ENCODE measurements around the gene BMPR1A. TPM values are rescaled to one million over a fixed set of nuclear protein-coding genes. Genes with fewer than 3 reads are reported as not detected.

Gene BMPR1A
- total and polyA plus RNA-seq, 10 of the 15 experiments (the other 5 are each of a cell fraction or from before 2014, with no cell fraction given): 2.3 to 22.7 (median 13.1) TPM

DNA sequence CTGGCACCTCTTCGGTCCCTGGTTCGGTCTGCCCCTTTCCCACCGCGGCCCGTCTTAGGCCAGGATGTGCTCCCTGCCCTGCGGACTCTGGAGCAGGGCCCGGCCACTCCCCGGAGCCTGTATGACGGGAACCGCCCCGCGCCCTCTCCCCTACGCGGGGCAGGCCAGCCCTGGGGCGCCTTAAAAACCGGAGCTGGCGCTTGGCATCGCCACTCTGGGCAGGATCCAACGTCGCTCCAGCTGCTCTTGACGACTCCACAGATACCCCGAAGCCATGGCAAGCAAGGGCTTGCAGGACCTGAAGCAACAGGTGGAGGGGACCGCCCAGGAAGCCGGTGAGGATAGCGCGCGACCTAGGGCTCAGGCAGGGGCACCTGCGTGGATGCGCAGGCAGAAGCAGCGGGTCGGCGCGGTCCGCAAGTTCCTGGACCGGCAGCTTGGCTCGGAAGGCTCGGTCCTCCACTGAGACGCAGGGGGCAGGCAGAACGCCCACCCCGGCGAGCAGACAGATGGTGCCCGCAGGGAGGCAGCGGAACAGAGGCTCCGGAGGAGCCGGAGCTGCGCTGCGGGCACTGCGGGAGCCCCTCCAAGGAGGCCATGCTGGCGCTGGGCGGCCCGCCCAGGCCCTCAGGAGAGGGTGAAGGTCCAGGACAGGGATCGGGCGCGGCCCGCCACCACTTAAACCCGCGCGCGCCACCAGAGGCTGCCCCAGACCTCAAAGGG is 212.0 kb downstream of the BMPR1A start, which contains the start of gene ADIRF:
TSS of gene ADIRF (plus strand) at position 212 of the 723 bp plus-strand sequence. CDS start at position 275, 63 bp downstream.
- Histone ChIP-seq H4K20me1 (ENCODE audit: control insufficient read depth, insufficient read depth) (no peaks in the 10 kb centered on the region), H3K4me1 (ENCODE audit: control insufficient read depth, insufficient read depth, low read length) (peaks cover 54% of the 10 kb centered on the region), H3K9me3 (replicated peaks; ENCODE audit: control insufficient read depth, insufficient read depth, low read length) (no peaks in the 10 kb centered on the region), H3K4me2 (ENCODE audit: control insufficient read depth, insufficient read depth) (peak within 1 kb of the TSS; percentile 88), H3K9ac (ENCODE audit: control insufficient read depth, insufficient read depth, low read length) (no peak within 1 kb of the TSS), H3K36me3 (ENCODE audit: control insufficient read depth in 2 of 2, insufficient read depth in 2 of 2, low read length in 1 of 2) (no peaks in the 10 kb centered on the region), H3K27ac (ENCODE audit: control insufficient read depth, insufficient read depth) (peak within 1 kb of the TSS; percentile 88; the same call in 1 of the 2 replicates), H2AFZ (ENCODE audit: control insufficient read depth, low read depth, low read length) (peak within 1 kb of the TSS; percentile 85; the same call in 1 of the 2 replicates), H3K79me2 (ENCODE audit: control insufficient read depth, insufficient read depth, low read length) (no peaks in the 10 kb centered on the region), H3K4me3 (no peak within 1 kb of the TSS), H3K27me3 (replicated peaks in 1 of 2; ENCODE audit: control insufficient read depth in 2 of 2, insufficient read depth in 2 of 2, low read length in 1 of 2) (peaks cover 0 to 2% of the 10 kb centered on the region in 2 experiments; a peak in 1 of 4 replicates)
- intact Hi-C loops (cut with micrococcal nuclease; ENCODE audit: unreplicated experiment) (loop anchor here (5.0 kb wide), 1 partner anchor 124 kb away; the partner anchor contains the start of gene GLUD1), in situ Hi-C loops (cut with MboI) (no loop called here)
- BruUV-seq (replicated peaks): no TSS peak
- FAIRE-seq (no peak), DNase-seq (ENCODE audit: low read depth, low spot score) (no peak), ATAC-seq (no peak)
- TF ChIP-seq NR2C1 (IDR thresholded peaks at IDR 0.05) (no peak), NR2C2 (IDR thresholded peaks at IDR 0.05; ENCODE audit: borderline replicate concordance, control insufficient read depth, insufficient read length, low read depth) (no peak), ASH2L (IDR thresholded peaks at IDR 0.05; ENCODE audit: borderline replicate concordance, low read depth) (no peak), RB1 (IDR thresholded peaks at IDR 0.05; ENCODE audit: borderline replicate concordance) (no peak), ETV6 (conservative IDR thresholded peaks at IDR 0.05 in 1 of 2, IDR thresholded peaks at IDR 0.05 in 1 of 2; ENCODE audit: borderline replicate concordance in 1 of 2, low read depth in 1 of 2) (no peak), IKZF2 (IDR thresholded peaks at IDR 0.05) (no peak), KDM1A (IDR thresholded peaks at IDR 0.05; ENCODE audit: borderline replicate concordance) (no peak), RAD21 (IDR thresholded peaks at IDR 0.05; ENCODE audit: insufficient read depth, low read depth, low read length) (no peak), NFYB (IDR thresholded peaks at IDR 0.05; ENCODE audit: insufficient read depth, low read depth, low read length) (no peak), NRF1 (conservative IDR thresholded peaks at IDR 0.05; ENCODE audit: low read depth, low read length) (no peak), CHD2 (IDR thresholded peaks at IDR 0.05; ENCODE audit: borderline replicate concordance, low read depth, low read length) (no peak), JUND (IDR thresholded peaks at IDR 0.05; ENCODE audit: low read depth, low read length) (no peak)
- TF ChIP-seq, protein P1, sequence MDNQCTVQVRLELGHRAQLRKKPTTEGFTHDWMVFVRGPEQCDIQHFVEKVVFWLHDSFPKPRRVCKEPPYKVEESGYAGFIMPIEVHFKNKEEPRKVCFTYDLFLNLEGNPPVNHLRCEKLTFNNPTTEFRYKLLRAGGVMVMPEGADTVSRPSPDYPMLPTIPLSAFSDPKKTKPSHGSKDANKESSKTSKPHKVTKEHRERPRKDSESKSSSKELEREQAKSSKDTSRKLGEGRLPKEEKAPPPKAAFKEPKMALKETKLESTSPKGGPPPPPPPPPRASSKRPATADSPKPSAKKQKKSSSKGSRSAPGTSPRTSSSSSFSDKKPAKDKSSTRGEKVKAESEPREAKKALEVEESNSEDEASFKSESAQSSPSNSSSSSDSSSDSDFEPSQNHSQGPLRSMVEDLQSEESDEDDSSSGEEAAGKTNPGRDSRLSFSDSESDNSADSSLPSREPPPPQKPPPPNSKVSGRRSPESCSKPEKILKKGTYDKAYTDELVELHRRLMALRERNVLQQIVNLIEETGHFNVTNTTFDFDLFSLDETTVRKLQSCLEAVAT (IDR thresholded peaks at IDR 0.05): no peak
- POLR2A ChIA-PET: no interaction called here
- CTCF ChIA-PET: interaction anchor here (1.0 kb wide), 1 partner anchor 8 kb away, joined by 4 read pairs; no protein-coding TSS in a partner anchor
- RAD21 ChIA-PET (ENCODE audit: unreplicated experiment): interaction anchor here (1.8 kb wide), 1 partner anchor 22 kb away, joined by 5 read pairs; no protein-coding TSS in a partner anchor
- SMC1A ChIA-PET (ENCODE audit: uncharacterized antibody, unreplicated experiment): no interaction called here
- WGBS (ENCODE audit: insufficient coverage, insufficient replicate concordance, low lambda C conversion rate, missing lambda C conversion rate): 71% methylated on average over 56 of the region's 59 CpGs

Measured in GM12878 (cell line).